Measurements from ENCODE around the gene TRIM14. TPM values are rescaled to one million over a fixed set of nuclear protein-coding genes. Genes with fewer than 3 reads are reported as not detected.

TRIM14 gene
- total RNA-seq, 6 experiments from 2014 or later: 34.6 to 38.2 (median 36.0) TPM

GRCh38 chr9:98159790-98160189 lies 40.8 kb upstream of the TRIM14 start:
- H3K4me3 Mint-ChIP-seq: no peak overlapping the region
- no peaks in the 10 kb centered on the region for H3K9me3 Mint-ChIP-seq
- H3K27me3 Mint-ChIP-seq (ENCODE audit: insufficient read depth): peaks cover 14% of the 10 kb centered on the region
- H3K27ac Mint-ChIP-seq: no peak overlapping the region
- TF ChIP-seq CTCF (IDR thresholded peaks at IDR 0.05): no peak
- DNase-seq: no peak
- H3K4me1 Mint-ChIP-seq (ENCODE audit: low read depth): peaks cover 5% of the 10 kb centered on the region; the same call in 1 of the 2 replicates
- H3K36me3 Mint-ChIP-seq (ENCODE audit: low read depth): no peaks in the 10 kb centered on the region

GRCh38 chr9:98159301-98159700 lies 40.3 kb upstream of the TRIM14 start:
- Mint-ChIP-seq H3K9me3 (no peaks in the 10 kb centered on the region), H3K4me1 (ENCODE audit: low read depth) (peaks cover 5% of the 10 kb centered on the region; the same call in 1 of the 2 replicates), H3K4me3 (no peak overlapping the region), H3K27me3 (ENCODE audit: insufficient read depth) (peaks cover 14% of the 10 kb centered on the region), H3K36me3 (ENCODE audit: low read depth) (no peaks in the 10 kb centered on the region), H3K27ac (no peak overlapping the region)
- no peak for TF ChIP-seq CTCF (IDR thresholded peaks at IDR 0.05)
- DNase-seq: no peak

- no peak for TF ChIP-seq CTCF (IDR thresholded peaks at IDR 0.05)
- no peaks in the 10 kb centered on the region for H3K9me3 Mint-ChIP-seq
- no peak for DNase-seq
- H3K4me1 Mint-ChIP-seq (ENCODE audit: low read depth): peaks cover 5% of the 10 kb centered on the region; the same call in 1 of the 2 replicates
- peaks cover 9% of the 10 kb centered on the region for H3K27me3 Mint-ChIP-seq (ENCODE audit: insufficient read depth)
- H3K4me3 Mint-ChIP-seq: no peak overlapping the region
- no peaks in the 10 kb centered on the region for H3K36me3 Mint-ChIP-seq (ENCODE audit: low read depth)
- H3K27ac Mint-ChIP-seq: no peak overlapping the region
Observed at GRCh38 chr9:98158071-98158831, 39.2 kb upstream of the TRIM14 start.

- Mint-ChIP-seq H3K27ac (no peak overlapping the region), H3K27me3 (ENCODE audit: insufficient read depth) (peaks cover 8% of the 10 kb centered on the region), H3K9me3 (no peaks in the 10 kb centered on the region), H3K36me3 (ENCODE audit: low read depth) (no peaks in the 10 kb centered on the region), H3K4me3 (no peak overlapping the region), H3K4me1 (ENCODE audit: low read depth) (peaks cover 5% of the 10 kb centered on the region; the same call in 1 of the 2 replicates)
- no peak for DNase-seq
- TF ChIP-seq CTCF (IDR thresholded peaks at IDR 0.05): no peak
Observed at GRCh38 chr9:98157372-98157771, 38.4 kb upstream of the TRIM14 start.

- H3K4me3 Mint-ChIP-seq: no peak overlapping the region
Observed at GRCh38 chr9:98154678-98155077, 35.7 kb upstream of the TRIM14 start.

More at GRCh38 chr9:98154678-98155077, 35.7 kb upstream of the TRIM14 start:
- H3K4me1 Mint-ChIP-seq (ENCODE audit: low read depth): peaks cover 5% of the 10 kb centered on the region; the same call in 1 of the 2 replicates
- peaks cover 4% of the 10 kb centered on the region; the same call in 1 of the 2 replicates for H3K27me3 Mint-ChIP-seq (ENCODE audit: insufficient read depth)
- no peak overlapping the region for H3K27ac Mint-ChIP-seq
- H3K9me3 Mint-ChIP-seq: no peaks in the 10 kb centered on the region
- TF ChIP-seq CTCF (IDR thresholded peaks at IDR 0.05): no peak
- no peaks in the 10 kb centered on the region for H3K36me3 Mint-ChIP-seq (ENCODE audit: low read depth)
- DNase-seq: no peak

Measured in HFFc6 (cell line).